HepG2 (cell line): ENCODE data around the gene PPP1R9B. TPM values are rescaled to one million over a fixed set of nuclear protein-coding genes. Genes with fewer than 3 reads are reported as not detected.

Experiments
- EZH2 ChIP-seq: conservative IDR thresholded peaks from 2 replicates; pipeline ENCODE4 v1.6.1; 2012; ENCODE audit warnings: mild to moderate bottlenecking, low read depth, low read length, moderate library complexity
- KLF6 ChIP-seq: IDR thresholded peaks from 2 replicates; pipeline ENCODE4 v1.8.0; 2016; ENCODE audit warnings: missing biosample characterization, missing genetic modification reagents
- MAFG ChIP-seq: sonication (generic); formaldehyde crosslinking; IDR thresholded peaks from 2 replicates; pipeline ENCODE4 v1.5.1; 2020; ENCODE audit warnings: mild to moderate bottlenecking, missing genetic modification reagents
- PLSCR1 ChIP-seq: sonication (generic); formaldehyde crosslinking; IDR thresholded peaks from 2 replicates; pipeline ENCODE4 v1.5.0; 2020; ENCODE audit warnings: missing genetic modification reagents, mild to moderate bottlenecking, borderline replicate concordance
- PRMT3 ChIP-seq: sonication (generic); formaldehyde crosslinking; IDR thresholded peaks from 2 replicates; pipeline ENCODE4 v1.8.1; 2022; ENCODE audit warnings: low read depth, mild to moderate bottlenecking, moderate library complexity, missing genetic modification reagents, borderline replicate concordance
- SNRNP70 ChIP-seq: fragments of 200-400 bp; formaldehyde crosslinking; IDR thresholded peaks from 2 replicates; pipeline ENCODE4 v1.6.1; 2017; ENCODE audit warnings: mild to moderate bottlenecking, low read depth, low read length, moderate library complexity
- SP5 ChIP-seq: IDR thresholded peaks from 2 replicates; pipeline ENCODE4 v1.6.1; 2016; ENCODE audit warnings: low read depth, borderline replicate concordance
- SRSF1 ChIP-seq: fragments of 200-400 bp; formaldehyde crosslinking; optimal IDR thresholded peaks from 2 replicates; pipeline ENCODE3; 2017; ENCODE audit warnings: mild to moderate bottlenecking, low read depth, low read length, moderate library complexity
- TOPORS ChIP-seq: sonication (generic); formaldehyde crosslinking; IDR thresholded peaks from 2 replicates; pipeline ENCODE4 v1.8.0; 2023; ENCODE audit warnings: mild to moderate bottlenecking, missing genetic modification reagents
- ZNF234 ChIP-seq: sonication (generic); formaldehyde crosslinking; conservative IDR thresholded peaks from 2 replicates; pipeline ENCODE4 v1.5.1; 2020; ENCODE audit warnings: mild to moderate bottlenecking, missing genetic modification reagents
- ZNF281 ChIP-seq: sonication (generic); formaldehyde crosslinking; IDR thresholded peaks from 2 replicates; pipeline ENCODE4 v1.4.0; 2020; ENCODE audit warnings: missing genetic modification reagents, borderline replicate concordance
- ZNF574 ChIP-seq: sonication (generic); formaldehyde crosslinking; IDR thresholded peaks from 2 replicates; pipeline ENCODE4 v1.4.0; 2020; ENCODE audit warnings: missing genetic modification reagents
- ZNF639 ChIP-seq: conservative IDR thresholded peaks from 2 replicates; pipeline ENCODE4 v1.6.1; 2018; ENCODE audit warnings: missing genetic modification reagents
- ZNF770 ChIP-seq: sonication (generic); formaldehyde crosslinking; IDR thresholded peaks from 2 replicates; pipeline ENCODE4 v1.5.0; 2020; ENCODE audit warnings: mild to moderate bottlenecking, missing genetic modification reagents
- ZUFSP ChIP-seq: sonication (generic); formaldehyde crosslinking; IDR thresholded peaks from 2 replicates; pipeline ENCODE4 v1.9.0; 2021; ENCODE audit warnings: missing genetic modification reagents, mild to moderate bottlenecking, borderline replicate concordance
- polyA plus RNA-seq, 8 experiments: library from polyadenylated mRNA; depleted of rRNA in 3 of 8; stranded (reverse) in 7 of 8; unstranded in 1 of 8; fragments of >200 nt; fragmentation: Illumina TruSeq in 4 of 8; extraction: Trizol in 4 of 8; gene quantifications; 2 replicates each; pipeline versions ENCODE4 v1.2.1 to v1.2.3, GENCODE V29; 2011 to 2016; ENCODE audit warnings: low read depth in 4 of 8, missing spikeins in 1 of 8, mixed read lengths in 1 of 8; ENCODE audit not compliant: insufficient read depth in 1 of 8
- total RNA-seq, 5 experiments: library from RNA; depleted of rRNA; stranded (reverse); fragments of >200 nt; fragmentation: Illumina TruSeq; extraction: Trizol; gene quantifications; 2 replicates each; pipeline ENCODE4 v1.2.3, GENCODE V29; 2016; ENCODE audit warnings: low read depth in 1 of 5

PPP1R9B gene
- total and polyA plus RNA-seq, 2 of the 13 experiments (the other 11 are each of a cell fraction or from before 2014, with no cell fraction given) = 9.4 to 15.8 TPM

GRCh38 chr17:50149417-50150353 is 792 bp downstream of the PPP1R9B start (continued):
- TF ChIP-seq ZNF281 (CRISPR knock-in tag) = no peak
- peak; percentile 38; the same call in 1 of the 2 replicates for TF ChIP-seq KLF6 (CRISPR knock-in tag)
- no peak for TF ChIP-seq EZH2
- TF ChIP-seq PRMT3 (CRISPR knock-in tag) = peak; percentile 64; the same call in 1 of the 2 replicates
- no peak for TF ChIP-seq SNRNP70
- TF ChIP-seq PLSCR1 = no peak
- peak; percentile 54; the same call in 1 of the 2 replicates for TF ChIP-seq ZNF639 (CRISPR knock-in tag)
- no peak for TF ChIP-seq SRSF1
- TF ChIP-seq ZUFSP = no peak
- peak; percentile 79 for TF ChIP-seq ZNF574 (CRISPR knock-in tag)
- peak; percentile 54; the same call in 1 of the 2 replicates for TF ChIP-seq ZNF770 (CRISPR knock-in tag)
- peak; percentile 86 for TF ChIP-seq TOPORS (CRISPR knock-in tag)
- TF ChIP-seq MAFG (CRISPR knock-in tag) = no peak
- no peak for TF ChIP-seq SP5
- TF ChIP-seq ZNF234 = 0 out of 2 replicates have a peak, but pooled peaks have one; percentile 81
